Breast epithelium (tissue), 3 donors: ENCODE measurements around the gene BEX1.
"Not testable (repeated sequence)": the region's sequence is repeated elsewhere in the genome, so short reads cannot be mapped to it uniquely, and the experiment has no call there.

Experiments
- CTCF ChIP-seq, 3 donors: fragments of 450-650 bp; IDR thresholded peaks; one replicate each; pipeline ENCODE4 v1.5.1; 2016 to 2017; ENCODE audit warnings: antibody characterized with exemption in 3 of 3, mild to moderate bottlenecking in 3 of 3, moderate library complexity in 3 of 3
- POLR2A ChIP-seq: fragments of 450-650 bp; IDR thresholded peaks from one replicate; pipeline ENCODE4 v1.6.1; 2016; ENCODE audit warnings: antibody characterized with exemption, mild to moderate bottlenecking, moderate library complexity

GRCh38 chrX:103109497-103109896 lies 45.5 kb upstream of the BEX1 start:
- not testable (repeated sequence) for TF ChIP-seq CTCF (IDR thresholded peaks at IDR 0.05); POLR2A
